OCI-M2 (cell line): Measurements from ENCODE around the gene TMBIM6.
"Not testable (repeated sequence)": the region's sequence is repeated elsewhere in the genome, so short reads cannot be mapped to it uniquely, and the experiment has no call there.

Experiments
- DNase-seq: peaks from one replicate; lab custom pipeline; 2025; ENCODE audit not compliant: unreplicated experiment; lab: John Stamatoyannopoulos, UW

TMBIM6 gene

GRCh38 chr12:49728446-49728845 lies 12.9 kb upstream of the TMBIM6 start:
- no peak for DNase-seq

GRCh38 chr12:49730050-49730449 lies 11.3 kb upstream of the TMBIM6 start:
- no peak for DNase-seq

GRCh38 chr12:49730568-49731101 lies 10.7 kb upstream of the TMBIM6 start:
- no peak for DNase-seq

GRCh38 chr12:49733219-49734017 lies 7.9 kb upstream of the TMBIM6 start:
- no peak for DNase-seq

GRCh38 chr12:49734900-49735299 lies 6.5 kb upstream of the TMBIM6 start:
- not testable (repeated sequence) for DNase-seq

GRCh38 chr12:49738721-49739120 lies 2.6 kb upstream of the TMBIM6 start:
- DNase-seq, result not testable (repeated sequence)

- not testable (repeated sequence) for DNase-seq
These were observed 1.1 kb upstream of the TMBIM6 start for GRCh38 chr12:49740277-49740676.

- no peak for DNase-seq
These were observed 694 bp downstream of the TMBIM6 start for GRCh38 chr12:49741882-49742620.

GRCh38 chr12:49744363-49744885 lies 3.1 kb downstream of the TMBIM6 start:
- DNase-seq, result no peak

- no peak for DNase-seq
These were observed 6.9 kb downstream of the TMBIM6 start for GRCh38 chr12:49748306-49748705.

GRCh38 chr12:49748800-49749199 lies 7.4 kb downstream of the TMBIM6 start:
- DNase-seq, result no peak

- no peak for DNase-seq
These were observed 9.0 kb downstream of the TMBIM6 start for GRCh38 chr12:49750027-49750995.

- DNase-seq, result no peak
These were observed 9.6 kb downstream of the TMBIM6 start for GRCh38 chr12:49750996-49751393.

- no peak for DNase-seq
These were observed 20.5 kb downstream of the TMBIM6 start for GRCh38 chr12:49761677-49762467.

- no peak for DNase-seq
These were observed 21.1 kb downstream of the TMBIM6 start for GRCh38 chr12:49762468-49762847.

- no peak for DNase-seq
These were observed 21.7 kb downstream of the TMBIM6 start for GRCh38 chr12:49763006-49763591.

GRCh38 chr12:49764126-49764525 lies 22.8 kb downstream of the TMBIM6 start:
- DNase-seq, result no peak

GRCh38 chr12:49766115-49766455 lies 24.7 kb downstream of the TMBIM6 start:
- DNase-seq, result no peak

GRCh38 chr12:49767333-49767732 lies 26.0 kb downstream of the TMBIM6 start:
- no peak for DNase-seq

GRCh38 chr12:49773102-49773501 lies 31.7 kb downstream of the TMBIM6 start:
- DNase-seq, result not testable (repeated sequence)
